Type B pancreatic cell (in vitro differentiated cells): Measurements from ENCODE around the gene UNC13B. TPM values are rescaled to one million over a fixed set of nuclear protein-coding genes. Genes with fewer than 3 reads are reported as not detected.
"Not testable (repeated sequence)": the region's sequence is repeated elsewhere in the genome, so short reads cannot be mapped to it uniquely, and the experiment has no call there.

Experiments used
- DNase-seq: peaks from one replicate; pipeline ENCODE4 v3.0.0; 2021; ENCODE audit warnings: mixed read lengths; ENCODE audit not compliant: unreplicated experiment; ENCODE audit errors: extremely low spot score
- H3K27ac Mint-ChIP-seq: 2 replicates; pipeline ENCODE4 v1.8.0; 2021; ENCODE audit warnings: mild to moderate bottlenecking, mixed read lengths
- H3K27me3 Mint-ChIP-seq: 2 replicates; pipeline ENCODE4 v1.8.0; 2021; ENCODE audit warnings: mixed read lengths
- H3K36me3 Mint-ChIP-seq: 2 replicates; pipeline ENCODE4 v1.8.0; 2021; ENCODE audit warnings: mixed read lengths
- H3K4me1 Mint-ChIP-seq: one replicate; pipeline ENCODE4 v1.8.0; 2021; ENCODE audit warnings: mixed read lengths; ENCODE audit not compliant: unreplicated experiment
- H3K4me3 Mint-ChIP-seq: 2 replicates; pipeline ENCODE4 v1.8.0; 2021; ENCODE audit warnings: mild to moderate bottlenecking, mixed read lengths
- H3K9me3 Mint-ChIP-seq: 2 replicates; pipeline ENCODE4 v1.8.0; 2021; ENCODE audit warnings: mixed read lengths
- total RNA-seq: library from RNA; stranded (reverse); gene quantifications from 2 replicates; pipeline ENCODE4 v1.2.1, GENCODE V29; 2021; ENCODE audit warnings: low replicate concordance
- TF ChIP-seq, protein P1 (sequence below): fragments of 200-600 bp; sonication (generic); conservative IDR thresholded peaks from 2 replicates; pipeline ENCODE4 v1.5.0; 2021; ENCODE audit warnings: antibody characterized with exemption, mild to moderate bottlenecking

UNC13B gene
- total RNA-seq, 1 donor from 2014 or later = 48.9 TPM

DNA sequence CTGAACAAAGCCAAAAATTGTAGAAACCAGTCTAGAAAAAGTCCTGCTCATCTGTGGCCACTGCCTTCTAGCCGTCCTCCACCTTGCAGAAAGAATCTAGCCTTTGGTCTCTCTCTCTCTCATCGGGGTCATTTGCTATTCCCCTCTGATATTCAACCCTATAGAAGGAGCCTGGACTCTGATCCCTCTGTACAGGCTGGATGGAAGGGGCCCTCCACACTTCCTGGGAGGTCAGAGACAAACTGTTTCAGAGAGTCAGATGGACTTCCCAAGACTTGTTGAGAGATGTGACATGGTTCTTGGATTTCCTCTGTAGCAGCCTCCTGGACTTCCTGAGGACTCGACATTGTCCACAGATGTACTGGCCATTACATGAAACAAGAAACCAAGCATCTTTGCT, 243.1 kb downstream of the UNC13B start:
- peaks cover 4% of the 10 kb centered on the region for H3K27me3 Mint-ChIP-seq
- DNase-seq = no peak
- H3K9me3 Mint-ChIP-seq = no peaks in the 10 kb centered on the region
- TF ChIP-seq, protein P1, sequence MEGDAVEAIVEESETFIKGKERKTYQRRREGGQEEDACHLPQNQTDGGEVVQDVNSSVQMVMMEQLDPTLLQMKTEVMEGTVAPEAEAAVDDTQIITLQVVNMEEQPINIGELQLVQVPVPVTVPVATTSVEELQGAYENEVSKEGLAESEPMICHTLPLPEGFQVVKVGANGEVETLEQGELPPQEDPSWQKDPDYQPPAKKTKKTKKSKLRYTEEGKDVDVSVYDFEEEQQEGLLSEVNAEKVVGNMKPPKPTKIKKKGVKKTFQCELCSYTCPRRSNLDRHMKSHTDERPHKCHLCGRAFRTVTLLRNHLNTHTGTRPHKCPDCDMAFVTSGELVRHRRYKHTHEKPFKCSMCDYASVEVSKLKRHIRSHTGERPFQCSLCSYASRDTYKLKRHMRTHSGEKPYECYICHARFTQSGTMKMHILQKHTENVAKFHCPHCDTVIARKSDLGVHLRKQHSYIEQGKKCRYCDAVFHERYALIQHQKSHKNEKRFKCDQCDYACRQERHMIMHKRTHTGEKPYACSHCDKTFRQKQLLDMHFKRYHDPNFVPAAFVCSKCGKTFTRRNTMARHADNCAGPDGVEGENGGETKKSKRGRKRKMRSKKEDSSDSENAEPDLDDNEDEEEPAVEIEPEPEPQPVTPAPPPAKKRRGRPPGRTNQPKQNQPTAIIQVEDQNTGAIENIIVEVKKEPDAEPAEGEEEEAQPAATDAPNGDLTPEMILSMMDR = no peak
- no peak overlapping the region for H3K4me3 Mint-ChIP-seq
- H3K36me3 Mint-ChIP-seq = peaks cover 21% of the 10 kb centered on the region
- no peak overlapping the region for H3K27ac Mint-ChIP-seq
- H3K4me1 Mint-ChIP-seq = peaks cover 7% of the 10 kb centered on the region

DNA sequence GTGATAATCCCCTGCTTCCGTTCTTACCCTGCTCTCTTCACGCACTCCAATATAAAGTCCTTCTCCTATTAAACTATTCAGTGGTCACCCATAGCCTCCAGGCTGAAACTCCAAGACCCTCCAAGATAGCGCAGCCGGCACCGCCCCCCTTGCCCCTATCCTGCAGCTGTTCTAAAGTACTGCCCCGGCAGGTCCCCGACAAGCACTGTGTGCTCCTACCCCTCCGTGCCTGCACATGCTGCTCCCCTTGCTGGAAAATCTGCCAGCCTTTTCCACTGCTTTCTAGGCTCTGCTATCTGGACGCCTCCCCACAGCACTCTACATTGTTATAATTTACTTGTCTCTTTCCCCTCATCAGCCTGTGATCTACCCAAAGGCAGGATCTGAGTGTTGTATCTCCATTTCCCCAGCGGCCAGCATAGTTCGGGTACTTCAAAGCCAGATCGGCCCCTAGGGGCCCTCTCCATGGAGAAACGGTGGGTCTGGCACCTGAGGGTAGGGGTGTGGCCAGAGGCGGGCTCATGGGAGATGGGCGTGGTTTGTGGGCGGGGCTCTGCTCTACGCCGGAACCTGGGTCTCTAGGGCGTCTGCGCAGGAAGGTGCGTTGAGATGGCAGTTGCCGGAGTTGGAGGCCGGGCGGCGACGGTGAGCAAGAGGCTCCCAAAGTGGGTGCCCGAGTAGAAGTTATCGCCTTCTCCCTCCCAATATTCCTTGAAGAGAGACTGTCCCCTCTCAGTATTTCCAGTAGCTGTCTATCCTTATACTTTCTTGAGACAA, 244.6 kb downstream of the UNC13B start:
- H3K27ac Mint-ChIP-seq = peak overlapping the region; percentile 19
- DNase-seq = no peak
- peaks cover 14% of the 10 kb centered on the region for H3K36me3 Mint-ChIP-seq
- H3K4me3 Mint-ChIP-seq = peak overlapping the region; percentile 72
- TF ChIP-seq, protein P1 = no peak
- peaks cover 4% of the 10 kb centered on the region for H3K27me3 Mint-ChIP-seq
- H3K4me1 Mint-ChIP-seq = peaks cover 7% of the 10 kb centered on the region
- no peaks in the 10 kb centered on the region for H3K9me3 Mint-ChIP-seq

DNA sequence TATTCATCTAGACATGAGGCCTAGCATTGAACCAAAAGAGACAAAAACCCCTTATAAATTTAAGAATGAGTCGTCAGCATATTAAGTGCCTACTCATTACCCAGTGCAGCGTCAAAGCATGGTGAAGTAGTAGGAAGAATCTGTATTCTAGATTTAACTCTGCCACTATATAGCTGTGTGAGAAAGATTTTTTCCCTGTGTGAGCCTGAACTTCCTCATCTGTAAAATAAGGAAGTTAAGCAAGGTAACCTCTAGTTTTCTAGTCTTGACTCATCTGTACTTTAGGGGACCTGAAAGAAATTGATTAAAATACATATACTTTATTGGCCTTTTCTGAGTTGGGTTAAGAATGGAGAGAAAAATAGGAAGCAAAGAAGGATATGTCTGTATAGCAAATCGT, 246.0 kb downstream of the UNC13B start:
- peaks cover 3% of the 10 kb centered on the region for H3K9me3 Mint-ChIP-seq
- peaks cover 14% of the 10 kb centered on the region for H3K36me3 Mint-ChIP-seq
- DNase-seq = no peak
- TF ChIP-seq, protein P1 = no peak
- H3K4me3 Mint-ChIP-seq = no peak overlapping the region
- H3K27ac Mint-ChIP-seq = no peak overlapping the region
- H3K4me1 Mint-ChIP-seq = peaks cover 7% of the 10 kb centered on the region
- H3K27me3 Mint-ChIP-seq = peaks cover 4% of the 10 kb centered on the region

DNA sequence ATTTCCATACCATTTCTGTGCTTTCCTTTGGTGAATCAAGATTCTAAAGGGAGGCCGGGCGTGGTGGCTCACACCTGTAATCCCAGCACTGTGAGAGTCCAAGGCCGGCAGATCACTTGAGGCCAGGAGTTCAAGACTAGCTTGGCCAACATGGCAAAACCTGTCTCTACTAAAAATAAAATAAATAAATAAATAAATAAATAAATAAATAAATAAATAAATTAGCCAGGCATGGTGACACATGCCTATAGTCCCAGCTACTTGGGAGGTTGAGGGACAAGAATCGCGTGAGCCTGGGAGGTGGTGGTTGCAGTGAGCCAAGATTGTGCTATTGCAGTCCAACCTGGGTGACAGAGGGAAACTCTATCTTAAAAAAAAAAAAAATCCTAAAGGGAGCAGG, 247.6 kb downstream of the UNC13B start:
- H3K4me3 Mint-ChIP-seq, DNase-seq, H3K27ac Mint-ChIP-seq, H3K4me1 Mint-ChIP-seq, H3K27me3 Mint-ChIP-seq, H3K9me3 Mint-ChIP-seq: not testable (repeated sequence)
- H3K36me3 Mint-ChIP-seq = peaks cover 10% of the 10 kb centered on the region

DNA sequence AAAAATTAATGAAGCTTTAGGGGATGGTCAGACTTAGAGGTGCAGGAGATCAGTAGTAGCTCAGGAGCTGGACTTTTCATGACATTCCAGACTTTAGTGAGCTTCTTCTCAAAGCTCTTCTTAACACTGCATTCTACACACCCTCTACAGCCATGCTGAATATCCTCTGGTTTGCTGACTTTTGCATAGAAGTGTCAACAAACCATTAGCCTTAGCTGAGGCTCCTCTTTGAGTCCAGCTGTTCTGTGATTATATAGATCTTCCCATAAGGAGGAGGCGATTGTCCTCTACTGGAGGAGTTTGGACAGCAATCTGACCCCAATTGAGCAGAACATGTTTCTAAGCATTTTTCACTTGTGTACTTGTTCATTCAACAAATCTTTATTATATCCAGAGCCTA, 253.1 kb downstream of the UNC13B start:
- Mint-ChIP-seq H3K36me3 (peaks cover 3% of the 10 kb centered on the region), H3K4me3 (no peak overlapping the region), H3K4me1 (no peaks in the 10 kb centered on the region), H3K27ac (no peak overlapping the region), H3K9me3 (peaks cover 10% of the 10 kb centered on the region), H3K27me3 (peaks cover 6% of the 10 kb centered on the region)
- no peak for DNase-seq
- TF ChIP-seq, protein P1 = no peak

DNA sequence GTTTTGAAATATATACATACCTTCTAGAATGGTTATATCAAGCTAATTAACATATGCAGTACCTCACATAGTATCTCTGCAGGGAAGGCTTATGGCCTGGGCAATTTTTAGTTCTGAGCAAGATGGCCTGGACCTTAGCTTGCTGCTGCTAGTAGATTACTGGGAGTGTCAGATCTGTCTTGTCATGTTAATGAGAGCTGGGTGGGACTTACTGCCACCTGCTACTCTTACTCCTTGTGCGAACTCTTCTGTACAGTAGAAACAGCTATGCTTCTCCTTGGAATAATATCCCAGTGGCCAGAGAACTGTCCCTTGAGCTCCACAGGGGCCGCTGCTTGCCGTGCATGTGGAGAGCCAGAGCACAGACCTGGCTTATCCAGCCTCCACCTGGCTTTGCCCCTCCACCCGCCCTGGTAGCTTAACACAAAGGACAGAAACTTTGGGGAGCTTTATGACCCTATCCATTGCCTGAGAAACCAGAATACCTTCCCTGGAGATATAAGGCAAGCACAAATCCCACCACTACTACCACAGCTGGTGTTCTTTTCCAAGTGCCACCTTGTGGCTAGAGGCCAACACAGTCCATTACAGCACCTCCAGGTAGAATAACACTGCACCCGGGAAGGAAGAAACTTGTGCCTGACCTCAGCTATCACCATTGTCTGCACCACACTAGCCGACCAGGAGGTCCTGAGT, 253.7 kb downstream of the UNC13B start:
- no peak for DNase-seq
- no peak overlapping the region for H3K27ac Mint-ChIP-seq
- TF ChIP-seq, protein P1 = no peak
- peaks cover 10% of the 10 kb centered on the region for H3K9me3 Mint-ChIP-seq
- H3K4me3 Mint-ChIP-seq = no peak overlapping the region
- H3K4me1 Mint-ChIP-seq = no peaks in the 10 kb centered on the region
- peaks cover 3% of the 10 kb centered on the region for H3K36me3 Mint-ChIP-seq
- peaks cover 10% of the 10 kb centered on the region for H3K27me3 Mint-ChIP-seq
